ENCODE measurements around the gene TERB1. TPM values are rescaled to one million over a fixed set of nuclear protein-coding genes. Genes with fewer than 3 reads are reported as not detected.

TERB1 gene
- total RNA-seq, 2 experiments from 2014 or later = 0.15 TPM; not detected in 1

GRCh38 chr16:66752958-66753357, 48.4 kb downstream of the TERB1 start:
- Mint-ChIP-seq H3K9me3 (no peaks in the 10 kb centered on the region), H3K4me1 (peaks cover 31% of the 10 kb centered on the region), H3K4me3 (no peak overlapping the region), H3K36me3 (ENCODE audit: low read depth) (peaks cover 16% of the 10 kb centered on the region), H3K27ac (no peak overlapping the region), H3K27me3 (peaks cover 15% of the 10 kb centered on the region)
- CTCF ChIA-PET = interaction anchor here (1.1 to 3.4 kb wide), 9 partner anchors 9 to 189 kb away, joined by 3 to 18 read pairs (median 7); partner anchors contain the start of gene NAE1
- POLR2A ChIA-PET = interaction anchor here (1.2 to 2.6 kb wide), 3 partner anchors 14 to 346 kb away, joined by 3 to 8 read pairs (median 7); partner anchors contain the start of gene NAE1
- no peak for DNase-seq

- Mint-ChIP-seq H3K9me3 (no peaks in the 10 kb centered on the region), H3K4me3 (peak overlapping the region; percentile 70), H3K27me3 (peaks cover 15% of the 10 kb centered on the region), H3K36me3 (ENCODE audit: low read depth) (peaks cover 16% of the 10 kb centered on the region), H3K27ac (peak overlapping the region; percentile 61), H3K4me1 (peaks cover 34% of the 10 kb centered on the region)
- no peak for DNase-seq
- ChIA-PET CTCF (interaction anchor here (0.6 to 3.4 kb wide), 29 partner anchors 10 to 348 kb away, joined by 3 to 27 read pairs (median 4); partner anchors contain the start of genes NAE1 and PDP2), POLR2A (interaction anchor here (0.7 to 2.6 kb wide), 7 partner anchors 10 to 345 kb away, joined by 3 to 8 read pairs (median 5); partner anchors contain the start of genes CKLF and NAE1)
These were observed 49.0 kb downstream of the TERB1 start for GRCh38 chr16:66752379-66752778.

- DNase-seq = no peak
- peaks cover 15% of the 10 kb centered on the region for H3K27me3 Mint-ChIP-seq
- H3K4me1 Mint-ChIP-seq = peaks cover 37% of the 10 kb centered on the region
- ChIA-PET CTCF (interaction anchor here (0.5 to 3.4 kb wide), 31 partner anchors 9 to 772 kb away, joined by 3 to 27 read pairs (median 4); partner anchors contain the start of genes NAE1 and PDP2), POLR2A (interaction anchor here (0.7 to 2.6 kb wide), 9 partner anchors 10 to 345 kb away, joined by 3 to 8 read pairs (median 3); partner anchors contain the start of genes CKLF and NAE1)
- peak overlapping the region; percentile 61 for H3K27ac Mint-ChIP-seq
- H3K9me3 Mint-ChIP-seq = no peaks in the 10 kb centered on the region
- peaks cover 18% of the 10 kb centered on the region for H3K36me3 Mint-ChIP-seq (ENCODE audit: low read depth)
- H3K4me3 Mint-ChIP-seq = peak overlapping the region; percentile 70
These were observed 49.4 kb downstream of the TERB1 start for GRCh38 chr16:66751992-66752322.

GRCh38 chr16:66751303-66751991, 49.9 kb downstream of the TERB1 start, which contains the start of gene DYNC1LI2:
DYNC1LI2 (minus strand) TSS chr16:66751609; CDS start chr16:66751591, 18 bp downstream.
- peak; percentile 82 for DNase-seq
- ChIA-PET CTCF (interaction anchor here (0.5 to 3.4 kb wide), 31 partner anchors 9 to 772 kb away, joined by 3 to 27 read pairs (median 4); partner anchors contain the start of genes NAE1 and PDP2), POLR2A (interaction anchor here (0.7 to 2.6 kb wide), 10 partner anchors 11 to 344 kb away, joined by 3 to 8 read pairs (median 4); partner anchors contain the start of genes CKLF, NAE1 and PDP2)
- peaks cover 42% of the 10 kb centered on the region for H3K4me1 Mint-ChIP-seq
- peaks cover 15% of the 10 kb centered on the region for H3K27me3 Mint-ChIP-seq
- no peaks in the 10 kb centered on the region for H3K9me3 Mint-ChIP-seq
- peak within 1 kb of the TSS; percentile 73 for H3K27ac Mint-ChIP-seq
- H3K36me3 Mint-ChIP-seq (ENCODE audit: low read depth) = peaks cover 23% of the 10 kb centered on the region
- H3K4me3 Mint-ChIP-seq = peak within 1 kb of the TSS; percentile 81

- H3K4me3 Mint-ChIP-seq = peak overlapping the region; percentile 81
- POLR2A ChIA-PET = interaction anchor here (0.9 to 2.6 kb wide), 6 partner anchors 11 to 344 kb away, joined by 3 to 8 read pairs (median 6); partner anchors contain the start of genes NAE1 and PDP2
- peaks cover 47% of the 10 kb centered on the region for H3K4me1 Mint-ChIP-seq
- peak overlapping the region; percentile 54 for H3K27ac Mint-ChIP-seq
- peak; percentile 21 for DNase-seq
- CTCF ChIA-PET = interaction anchor here (0.6 to 3.4 kb wide), 14 partner anchors 8 to 193 kb away, joined by 3 to 27 read pairs (median 6); partner anchors contain the start of gene NAE1
- H3K36me3 Mint-ChIP-seq (ENCODE audit: low read depth) = peaks cover 27% of the 10 kb centered on the region
- no peaks in the 10 kb centered on the region for H3K9me3 Mint-ChIP-seq
- peaks cover 15% of the 10 kb centered on the region for H3K27me3 Mint-ChIP-seq
These were observed 50.4 kb downstream of the TERB1 start for GRCh38 chr16:66751053-66751302.

GRCh38 chr16:66750279-66751052, 50.9 kb downstream of the TERB1 start:
- Mint-ChIP-seq H3K4me1 (peaks cover 48% of the 10 kb centered on the region), H3K27me3 (peaks cover 14% of the 10 kb centered on the region), H3K9me3 (no peaks in the 10 kb centered on the region), H3K4me3 (peak overlapping the region; percentile 81), H3K36me3 (ENCODE audit: low read depth) (peaks cover 28% of the 10 kb centered on the region), H3K27ac (peak overlapping the region; percentile 54)
- POLR2A ChIA-PET = interaction anchor here (0.9 to 2.6 kb wide), 4 partner anchors 12 to 343 kb away, joined by 5 to 8 read pairs (median 8); partner anchors contain the start of genes NAE1 and PDP2
- CTCF ChIA-PET = interaction anchor here (1.3 to 3.4 kb wide), 7 partner anchors 8 to 120 kb away, joined by 4 to 27 read pairs (median 17); partner anchors contain the start of gene NAE1
- DNase-seq = no peak

- CTCF ChIA-PET = interaction anchor here (1.0 to 1.5 kb wide), 4 partner anchors 10 to 84 kb away, joined by 3 to 7 read pairs (median 4); partner anchors contain the start of gene NAE1
- no peaks in the 10 kb centered on the region for H3K27me3 Mint-ChIP-seq
- H3K4me3 Mint-ChIP-seq = no peak overlapping the region
- H3K4me1 Mint-ChIP-seq = peaks cover 45% of the 10 kb centered on the region
- POLR2A ChIA-PET = interaction anchor here (1.5 kb wide), 1 partner anchor 9 kb away, joined by 3 read pairs; no protein-coding TSS in a partner anchor
- H3K27ac Mint-ChIP-seq = peak overlapping the region; percentile 73
- H3K36me3 Mint-ChIP-seq (ENCODE audit: low read depth) = peaks cover 41% of the 10 kb centered on the region
- H3K9me3 Mint-ChIP-seq = no peaks in the 10 kb centered on the region
- DNase-seq = peak; percentile 58
These were observed 54.7 kb downstream of the TERB1 start for GRCh38 chr16:66746682-66747081.

GRCh38 chr16:66746048-66746447, 55.3 kb downstream of the TERB1 start:
- Mint-ChIP-seq H3K4me3 (no peak overlapping the region), H3K27ac (no peak overlapping the region), H3K4me1 (peaks cover 49% of the 10 kb centered on the region), H3K36me3 (ENCODE audit: low read depth) (peaks cover 46% of the 10 kb centered on the region), H3K27me3 (no peaks in the 10 kb centered on the region), H3K9me3 (no peaks in the 10 kb centered on the region)
- no peak for DNase-seq
- ChIA-PET CTCF (interaction anchor here (1.0 to 1.9 kb wide), 4 partner anchors 10 to 85 kb away, joined by 3 to 9 read pairs (median 6); partner anchors contain the start of gene NAE1), POLR2A (interaction anchor here (1.5 kb wide), 1 partner anchor 10 kb away, joined by 3 read pairs; no protein-coding TSS in a partner anchor)

- H3K36me3 Mint-ChIP-seq (ENCODE audit: low read depth) = peaks cover 58% of the 10 kb centered on the region
- peaks cover 38% of the 10 kb centered on the region for H3K4me1 Mint-ChIP-seq
- DNase-seq = no peak
- H3K4me3 Mint-ChIP-seq = no peak overlapping the region
- ChIA-PET POLR2A (interaction anchor here (0.7 kb wide), 1 partner anchor 191 kb away, joined by 3 read pairs; no protein-coding TSS in a partner anchor), CTCF (interaction anchor here (0.7 to 2.3 kb wide), 11 partner anchors 9 to 706 kb away, joined by 3 to 27 read pairs (median 5); partner anchors contain the start of genes DYNC1LI2 and NAE1)
- no peaks in the 10 kb centered on the region for H3K9me3 Mint-ChIP-seq
- H3K27ac Mint-ChIP-seq = peak overlapping the region; percentile 60
- H3K27me3 Mint-ChIP-seq = no peaks in the 10 kb centered on the region
These were observed 59.2 kb downstream of the TERB1 start for GRCh38 chr16:66741950-66742808.

- no peak for DNase-seq
- Mint-ChIP-seq H3K4me1 (peaks cover 30% of the 10 kb centered on the region), H3K27ac (peak overlapping the region; percentile 42), H3K36me3 (ENCODE audit: low read depth) (peaks cover 51% of the 10 kb centered on the region), H3K9me3 (no peaks in the 10 kb centered on the region), H3K4me3 (no peak overlapping the region), H3K27me3 (no peaks in the 10 kb centered on the region)
- ChIA-PET CTCF (interaction anchor here (0.7 to 2.3 kb wide), 18 partner anchors 8 to 706 kb away, joined by 3 to 27 read pairs (median 5); partner anchors contain the start of genes DYNC1LI2 and NAE1), POLR2A (interaction anchor here (0.7 to 1.2 kb wide), 3 partner anchors 13 to 192 kb away, joined by 3 read pairs; partner anchors contain the start of gene CKLF)
These were observed 60.0 kb downstream of the TERB1 start for GRCh38 chr16:66741169-66741900.

- Mint-ChIP-seq H3K27ac (peak overlapping the region; percentile 65), H3K4me3 (no peak overlapping the region), H3K4me1 (peaks cover 25% of the 10 kb centered on the region)
These were observed 60.9 kb downstream of the TERB1 start for GRCh38 chr16:66740533-66740932.

More at GRCh38 chr16:66740533-66740932, 60.9 kb downstream of the TERB1 start:
- ChIA-PET CTCF (interaction anchor here (0.6 to 2.3 kb wide), 20 partner anchors 8 to 336 kb away, joined by 3 to 27 read pairs (median 5); partner anchors contain the start of genes DYNC1LI2 and NAE1), POLR2A (interaction anchor here (0.6 to 1.3 kb wide), 6 partner anchors 11 to 188 kb away, joined by 3 read pairs; partner anchors contain the start of genes CKLF and DYNC1LI2)
- peaks cover 53% of the 10 kb centered on the region for H3K36me3 Mint-ChIP-seq (ENCODE audit: low read depth)
- H3K27me3 Mint-ChIP-seq = no peaks in the 10 kb centered on the region
- no peaks in the 10 kb centered on the region for H3K9me3 Mint-ChIP-seq
- DNase-seq = no peak
